RWPE1 (cell line): ENCODE data around the gene REG4.

ENCODE experiments used
- CTCF ChIA-PET: fragments of 350-600 bp; sonication (Branson Sonifier 250); formaldehyde crosslinking; extraction: SDS; loops from one replicate; lab custom pipeline; 2021; lab: Yijun Ruan, JAX
- POLR2A ChIA-PET: fragments of 400-600 bp; formaldehyde crosslinking; extraction: SDS; loops from one replicate; lab custom pipeline; 2020; ENCODE audit warnings: antibody characterized with exemption; ENCODE audit not compliant: low non-redundant PET; lab: Yijun Ruan, JAX
- DNase-seq: peaks from one replicate; pipeline ENCODE4 v3.0.0; 2012; ENCODE audit warnings: low spot score
- H3K27ac ChIP-seq: fragments of 450-650 bp; 2 replicates; pipeline ENCODE4 v1.5.1; 2017
- CTCF ChIP-seq: fragments of 450-650 bp; conservative IDR thresholded peaks from 2 replicates; pipeline ENCODE4 v1.5.1; 2017; ENCODE audit warnings: low read depth, mild to moderate bottlenecking

Gene REG4

GRCh38 chr1:119778886-119779560 lies 32.2 kb downstream of the REG4 start:
- no peak for TF ChIP-seq CTCF
- no peak for DNase-seq
- no peak overlapping the region for H3K27ac ChIP-seq
- ChIA-PET CTCF (interaction anchor here (0.5 to 1.2 kb wide), 2 partner anchors 35 to 284 kb away, joined by 3 to 6 read pairs; no protein-coding TSS in a partner anchor), POLR2A (no interaction called here)

GRCh38 chr1:119778359-119778758 lies 32.9 kb downstream of the REG4 start:
- DNase-seq = no peak
- ChIA-PET POLR2A (no interaction called here), CTCF (no interaction called here)
- no peak for TF ChIP-seq CTCF
- H3K27ac ChIP-seq = no peak overlapping the region

GRCh38 chr1:119774746-119775490 lies 36.3 kb downstream of the REG4 start:
- CTCF ChIA-PET = no interaction called here
- POLR2A ChIA-PET = no interaction called here
- H3K27ac ChIP-seq = no peak overlapping the region

GRCh38 chr1:119773711-119774241 lies 37.5 kb downstream of the REG4 start:
- POLR2A ChIA-PET = no interaction called here
- no peak overlapping the region for H3K27ac ChIP-seq
- DNase-seq = no peak
- no peak for TF ChIP-seq CTCF
- CTCF ChIA-PET = no interaction called here

More at GRCh38 chr1:119774746-119775490, 36.3 kb downstream of the REG4 start:
- no peak for DNase-seq
- no peak for TF ChIP-seq CTCF

- no peak overlapping the region for H3K27ac ChIP-seq
- ChIA-PET POLR2A (no interaction called here), CTCF (no interaction called here)
- no peak for TF ChIP-seq CTCF
- DNase-seq = no peak
Measured at GRCh38 chr1:119772298-119772697, 39.0 kb downstream of the REG4 start.

GRCh38 chr1:119771770-119772169 lies 39.5 kb downstream of the REG4 start:
- ChIA-PET POLR2A (no interaction called here), CTCF (no interaction called here)
- DNase-seq = no peak
- no peak for TF ChIP-seq CTCF
- no peak overlapping the region for H3K27ac ChIP-seq
